Kidney tubule cell (primary cell): ENCODE data around the gene DIPK1C.

Experiments used
- DNase-seq: peaks from one replicate; pipeline ENCODE4 v3.0.0-alpha.2; 2018; ENCODE audit warnings: low spot score

The DIPK1C gene

DNA sequence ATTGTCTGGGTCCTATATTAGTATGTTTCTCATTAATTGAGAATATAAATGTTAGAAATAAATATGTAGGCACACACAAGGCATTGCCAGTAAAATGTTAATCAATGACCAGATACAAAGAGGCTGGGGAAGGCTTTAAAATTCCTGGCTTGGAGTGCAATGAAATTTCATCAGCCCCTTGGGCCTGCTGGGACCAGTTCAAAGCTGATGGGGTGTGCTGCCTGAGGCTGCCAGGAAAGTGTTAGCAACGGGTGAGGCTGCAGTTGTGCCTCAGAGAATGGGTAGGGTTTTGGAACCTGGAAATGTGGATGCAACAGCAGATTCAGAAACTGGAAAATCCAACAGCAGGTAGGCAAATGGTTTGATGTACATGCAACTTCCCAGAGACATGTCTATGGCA is 68.9 kb downstream of the DIPK1C start:
- DNase-seq, result no peak

DNA sequence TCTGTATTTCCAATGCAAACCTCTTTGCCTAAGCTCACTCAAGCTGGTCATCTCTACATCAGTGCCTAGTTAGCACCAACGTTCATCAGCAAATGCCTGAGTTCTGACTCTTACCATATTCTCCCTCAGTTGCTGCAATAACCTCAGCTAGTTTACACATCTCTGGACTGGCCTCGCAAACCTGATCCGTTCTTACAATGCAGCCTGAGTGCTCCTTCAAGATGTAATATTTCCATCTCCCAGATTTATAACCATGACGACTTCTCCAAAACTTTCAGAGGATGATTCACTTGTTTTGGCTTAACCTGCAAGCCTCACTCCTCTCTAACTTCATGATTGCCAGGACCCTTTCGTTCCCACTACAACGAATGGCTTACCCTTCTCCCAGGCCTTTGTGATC is 69.7 kb downstream of the DIPK1C start:
- no peak for DNase-seq
